Activated T-helper 17 cell treated with anti-CD3 and anti-CD28 coated beads, Interleukin-2, amount 50 U/mL, for 72 hours (primary cell): Measurements from ENCODE around the gene ABHD4. TPM values are rescaled to one million over a fixed set of nuclear protein-coding genes. Genes with fewer than 3 reads are reported as not detected.
"Not testable (repeated sequence)": the region's sequence is repeated elsewhere in the genome, so short reads cannot be mapped to it uniquely, and the experiment has no call there.

ENCODE experiments used
- ATAC-seq: fragments of 150-1000 bp; cut with Tn5 transposase; replicated peaks from 2 replicates; pipeline ENCODE4 v1.10.0; 2021; ENCODE audit warnings: mild to moderate bottlenecking, moderate library complexity
- H3K27ac Mint-ChIP-seq: one replicate; pipeline ENCODE4 v1.8.0; 2022; ENCODE audit warnings: mixed read lengths
- H3K27me3 Mint-ChIP-seq: one replicate; pipeline ENCODE4 v1.8.0; 2022; ENCODE audit warnings: mixed read lengths
- H3K36me3 Mint-ChIP-seq: one replicate; pipeline ENCODE4 v1.8.0; 2022; ENCODE audit warnings: low read depth, mild to moderate bottlenecking, mixed read lengths
- H3K4me1 Mint-ChIP-seq: one replicate; pipeline ENCODE4 v1.8.0; 2022; ENCODE audit warnings: mixed read lengths
- H3K4me3 Mint-ChIP-seq: one replicate; pipeline ENCODE4 v1.8.0; 2022; ENCODE audit warnings: mild to moderate bottlenecking, mixed read lengths
- H3K9me3 Mint-ChIP-seq: one replicate; pipeline ENCODE4 v1.8.0; 2022; ENCODE audit warnings: mixed read lengths
- total RNA-seq, 2 donors: library from RNA; stranded (reverse); gene quantifications; one replicate each; pipeline ENCODE4 v1.2.3, GENCODE V29; 2022

ABHD4 gene
- total RNA-seq, 2 donors from 2014 or later = 11.2 to 31.0 TPM

DNA sequence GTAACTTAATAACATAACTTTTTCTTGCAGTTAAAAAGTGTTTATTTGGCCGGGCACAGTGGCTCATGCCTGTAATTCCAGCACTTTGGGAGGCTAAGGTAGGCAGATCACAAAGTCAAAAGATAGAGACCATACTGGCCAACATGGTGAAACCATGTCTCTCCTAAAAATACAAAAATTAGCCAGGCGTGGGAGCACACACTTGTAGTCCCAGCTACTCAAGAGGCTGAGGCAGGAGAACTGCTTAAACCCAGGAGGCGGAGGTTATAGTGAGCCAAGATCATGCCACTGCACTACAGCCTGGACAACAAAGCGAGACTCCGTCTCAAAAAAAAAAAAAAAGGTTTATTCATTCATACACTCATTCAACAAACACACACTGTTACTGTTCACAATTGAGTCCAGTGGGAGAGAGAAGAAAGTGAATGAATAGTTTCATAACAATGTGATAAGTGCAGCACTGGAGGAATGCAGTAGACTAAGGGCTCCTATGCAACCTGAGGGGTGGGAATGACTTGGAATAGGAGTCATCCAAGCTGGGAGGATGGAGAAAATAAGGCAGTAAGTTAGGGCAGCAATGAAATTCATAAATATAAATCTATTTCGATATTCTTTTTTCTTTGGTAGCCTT is 28.9 kb upstream of the ABHD4 start:
- peak overlapping the region; percentile 99 for H3K27ac Mint-ChIP-seq
- H3K27me3 Mint-ChIP-seq = no peaks in the 10 kb centered on the region
- peaks cover 99% of the 10 kb centered on the region for H3K36me3 Mint-ChIP-seq
- H3K4me1 Mint-ChIP-seq = peaks cover 44% of the 10 kb centered on the region
- H3K9me3 Mint-ChIP-seq = no peaks in the 10 kb centered on the region
- peak overlapping the region; percentile 88 for H3K4me3 Mint-ChIP-seq
- ATAC-seq = no peak

DNA sequence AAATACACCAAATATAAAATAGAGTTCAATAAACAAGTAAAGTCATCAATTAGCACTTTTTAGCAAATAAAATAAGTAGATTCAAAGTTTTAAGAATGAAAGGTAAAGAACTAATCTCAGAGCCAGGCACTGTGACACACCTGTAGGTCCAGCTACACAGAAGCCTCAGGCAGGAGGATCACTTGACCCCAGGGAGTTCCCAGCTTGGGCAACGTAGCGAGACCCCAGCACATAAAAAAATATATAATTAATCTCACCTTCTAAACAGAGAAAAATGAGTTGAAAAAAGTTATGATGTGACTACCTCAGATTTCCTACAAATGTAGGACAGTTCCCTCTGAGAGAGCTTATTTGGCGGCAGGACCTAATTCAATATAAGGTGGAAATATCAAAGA is 28.4 kb upstream of the ABHD4 start:
- no peaks in the 10 kb centered on the region for H3K27me3 Mint-ChIP-seq
- peak overlapping the region; percentile 88 for H3K4me3 Mint-ChIP-seq
- no peak for ATAC-seq
- peak overlapping the region; percentile 99 for H3K27ac Mint-ChIP-seq
- H3K9me3 Mint-ChIP-seq = no peaks in the 10 kb centered on the region
- H3K4me1 Mint-ChIP-seq = peaks cover 39% of the 10 kb centered on the region
- H3K36me3 Mint-ChIP-seq = peaks cover 99% of the 10 kb centered on the region

DNA sequence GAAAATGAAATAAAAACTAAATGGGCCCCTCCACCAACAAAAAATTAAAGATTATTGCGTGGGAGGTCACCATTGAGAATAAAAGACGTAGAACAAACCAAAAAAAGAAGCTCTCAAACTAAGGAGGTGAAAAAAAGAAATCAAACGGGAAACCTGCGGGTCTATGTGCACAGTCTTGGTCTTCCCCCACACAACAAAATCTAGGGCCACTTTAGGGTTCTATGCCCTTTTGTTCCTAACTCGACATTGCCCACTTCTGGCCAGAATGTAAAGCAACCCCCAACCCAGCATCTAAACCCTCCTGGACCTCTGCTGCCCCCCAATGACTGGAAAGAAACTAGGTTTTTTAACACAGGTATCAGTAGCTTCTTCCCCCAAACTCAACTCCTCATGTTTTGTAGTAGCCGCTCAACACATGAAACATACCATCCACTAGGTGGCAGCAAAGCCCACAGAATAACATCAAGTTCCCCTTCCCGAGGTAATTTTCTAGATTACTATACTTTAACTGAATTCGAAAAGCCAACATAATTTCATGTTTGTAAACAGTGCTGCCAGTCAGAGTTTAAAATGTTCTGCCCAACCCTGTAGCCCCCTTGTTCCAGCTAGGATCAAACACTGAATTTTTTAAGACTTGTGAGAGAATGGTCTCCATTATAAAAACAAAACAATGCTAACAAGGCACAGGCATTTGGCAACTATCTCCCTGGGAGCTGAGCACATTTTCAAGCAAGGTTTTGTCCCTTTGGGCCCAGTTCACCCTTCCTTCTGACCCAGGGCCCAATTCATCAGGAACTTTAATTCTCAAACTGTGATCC is 27.8 kb upstream of the ABHD4 start:
- Mint-ChIP-seq H3K36me3 (peaks cover 99% of the 10 kb centered on the region), H3K27ac (peak overlapping the region; percentile 99), H3K27me3 (no peaks in the 10 kb centered on the region), H3K4me1 (peaks cover 33% of the 10 kb centered on the region), H3K9me3 (no peaks in the 10 kb centered on the region), H3K4me3 (peak overlapping the region; percentile 88)
- ATAC-seq = peak; percentile 71

DNA sequence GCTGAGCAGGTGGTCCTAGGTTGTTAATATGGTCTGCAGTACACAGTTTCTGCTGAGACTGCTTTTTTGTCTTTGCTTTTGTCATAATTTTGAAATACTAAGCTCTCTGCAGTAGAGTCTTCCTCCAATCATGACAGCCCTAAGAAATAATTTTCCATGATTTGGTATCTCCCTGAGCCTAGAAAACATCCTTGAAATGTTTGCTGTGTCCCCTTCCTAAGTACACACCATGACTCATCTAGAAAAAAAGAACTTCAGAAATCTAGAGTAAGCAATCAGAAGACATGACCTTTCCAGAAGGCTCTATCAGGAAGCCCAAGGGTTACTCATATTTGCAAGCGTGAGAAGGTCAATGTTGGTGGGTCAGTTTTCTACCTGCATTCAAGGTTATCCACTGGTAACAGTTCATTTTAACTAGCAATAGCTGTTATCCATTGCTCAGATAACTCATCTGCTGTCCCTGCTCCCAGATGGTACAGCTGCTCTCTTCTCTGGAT is 25.5 kb upstream of the ABHD4 start:
- H3K36me3 Mint-ChIP-seq = peaks cover 99% of the 10 kb centered on the region
- H3K27me3 Mint-ChIP-seq = no peaks in the 10 kb centered on the region
- ATAC-seq = no peak
- H3K4me3 Mint-ChIP-seq = peak overlapping the region; percentile 4
- peak overlapping the region; percentile 51 for H3K27ac Mint-ChIP-seq
- H3K4me1 Mint-ChIP-seq = peaks cover 29% of the 10 kb centered on the region
- no peaks in the 10 kb centered on the region for H3K9me3 Mint-ChIP-seq

DNA sequence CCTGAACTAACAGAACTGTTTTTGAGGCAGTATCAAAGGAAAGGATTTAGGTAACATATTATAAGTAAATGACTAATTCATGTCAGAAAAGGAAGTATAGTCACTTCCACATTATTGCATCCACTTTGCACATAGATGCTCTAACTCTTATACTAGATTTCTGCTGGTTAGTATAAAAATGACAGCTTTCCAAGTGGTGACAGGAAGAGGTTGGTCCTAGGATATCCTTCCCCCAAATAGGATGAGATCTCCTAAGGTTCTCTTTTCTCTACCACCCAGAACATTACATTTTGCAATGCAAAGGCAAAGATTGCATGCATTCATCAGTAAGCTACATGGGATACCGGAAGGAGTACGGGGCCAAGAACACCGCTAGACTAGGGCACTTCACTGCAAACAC is 24.3 kb upstream of the ABHD4 start:
- Mint-ChIP-seq H3K27ac (no peak overlapping the region), H3K9me3 (no peaks in the 10 kb centered on the region), H3K36me3 (peaks cover 100% of the 10 kb centered on the region), H3K4me1 (peaks cover 27% of the 10 kb centered on the region), H3K27me3 (no peaks in the 10 kb centered on the region), H3K4me3 (no peak overlapping the region)
- ATAC-seq = no peak

DNA sequence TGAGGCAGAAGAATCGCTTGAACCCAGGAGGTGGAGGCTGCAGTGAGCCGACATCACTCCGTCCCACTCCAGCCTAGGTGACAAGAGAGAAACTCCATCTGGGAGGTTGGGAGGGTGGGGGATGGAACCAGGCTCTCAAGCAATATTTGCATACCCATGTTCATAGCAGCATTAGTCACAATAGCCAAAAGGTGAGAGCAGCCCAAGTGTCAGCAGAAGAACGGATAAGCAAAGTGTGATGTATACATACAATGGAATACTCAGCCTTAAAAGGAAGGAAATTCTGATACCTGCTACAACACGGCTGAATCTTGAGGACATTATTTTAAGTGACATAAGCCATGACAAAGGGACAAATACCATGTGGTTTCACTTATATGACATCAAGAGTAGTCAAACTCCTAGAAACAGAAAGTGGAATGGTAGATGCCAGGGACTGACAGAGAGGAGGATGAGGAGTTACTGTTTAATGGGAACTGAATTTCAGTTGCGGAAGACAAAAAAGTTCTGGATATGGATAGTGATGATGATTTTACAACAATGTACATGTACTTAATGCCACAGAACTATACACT is 20.7 kb upstream of the ABHD4 start:
- Mint-ChIP-seq H3K27me3 (no peaks in the 10 kb centered on the region), H3K27ac (no peak overlapping the region), H3K4me1 (peaks cover 35% of the 10 kb centered on the region), H3K9me3 (no peaks in the 10 kb centered on the region), H3K36me3 (peaks cover 98% of the 10 kb centered on the region), H3K4me3 (peak overlapping the region; percentile 53)
- ATAC-seq = peak; percentile 65

DNA sequence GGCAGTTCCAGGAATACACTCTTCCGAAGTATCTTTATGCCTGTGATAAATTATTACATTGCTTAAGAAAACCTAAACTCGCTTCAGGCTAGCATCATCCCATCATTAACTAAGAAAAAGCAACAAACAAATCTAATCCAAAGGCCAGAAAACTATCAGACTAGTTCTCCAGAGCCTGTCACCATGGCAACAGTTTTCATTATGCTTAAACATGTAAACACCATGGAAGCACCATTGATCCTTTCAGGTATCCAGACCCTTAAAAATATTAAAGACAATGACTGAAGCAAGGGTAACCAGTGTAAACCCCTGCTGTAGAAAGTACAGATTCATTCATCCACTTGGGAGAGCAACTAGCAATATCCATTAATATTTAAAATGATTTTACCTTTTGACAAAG is 18.9 kb upstream of the ABHD4 start:
- Mint-ChIP-seq H3K4me3 (peak overlapping the region; percentile 51), H3K9me3 (no peaks in the 10 kb centered on the region), H3K27me3 (no peaks in the 10 kb centered on the region), H3K27ac (peak overlapping the region; percentile 65), H3K36me3 (peaks cover 98% of the 10 kb centered on the region), H3K4me1 (peaks cover 47% of the 10 kb centered on the region)
- ATAC-seq = no peak

DNA sequence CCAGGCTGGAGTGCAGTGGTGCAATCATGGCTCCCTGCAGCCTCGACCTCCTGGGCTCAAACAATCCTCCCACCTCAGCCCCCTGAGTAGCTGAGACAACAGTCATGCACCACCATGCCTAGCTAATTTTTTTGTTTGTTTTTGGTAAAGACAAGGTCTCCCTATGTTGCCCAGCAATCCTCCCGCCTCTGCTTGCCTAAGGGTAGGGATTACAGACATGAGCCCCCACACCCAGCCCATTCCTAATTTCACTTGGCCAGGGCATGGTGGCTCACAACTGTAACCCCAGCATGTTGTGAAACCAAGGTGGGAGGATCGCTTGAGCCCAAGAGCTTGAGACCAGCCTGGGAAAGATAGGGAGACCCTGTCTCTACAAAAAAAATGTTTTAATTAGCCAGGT is 18.2 kb upstream of the ABHD4 start:
- no peak for ATAC-seq
- H3K4me1 Mint-ChIP-seq = peaks cover 53% of the 10 kb centered on the region
- peaks cover 98% of the 10 kb centered on the region for H3K36me3 Mint-ChIP-seq
- H3K4me3 Mint-ChIP-seq = no peak overlapping the region
- H3K27me3 Mint-ChIP-seq = no peaks in the 10 kb centered on the region
- H3K9me3 Mint-ChIP-seq = no peaks in the 10 kb centered on the region
- H3K27ac Mint-ChIP-seq = no peak overlapping the region

DNA sequence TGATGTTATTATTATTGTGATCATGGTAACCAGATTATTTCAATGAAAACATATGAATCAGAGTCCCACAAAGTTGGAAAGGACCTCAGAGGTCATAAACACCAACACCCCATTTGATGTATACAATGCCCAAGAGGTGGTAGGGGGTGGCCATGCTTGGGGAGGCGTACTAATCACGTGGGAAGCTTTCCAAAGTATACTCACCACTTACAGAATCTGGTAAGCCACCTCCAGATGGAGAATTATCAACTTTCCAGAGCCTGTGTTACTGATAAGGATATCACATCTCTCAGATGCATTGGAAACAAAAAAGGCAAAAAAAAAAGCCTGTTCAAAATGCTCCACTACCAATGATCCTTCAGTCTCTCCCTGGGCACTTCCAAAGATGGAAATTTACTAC is 17.5 kb upstream of the ABHD4 start:
- Mint-ChIP-seq H3K9me3 (no peaks in the 10 kb centered on the region), H3K4me1 (peaks cover 58% of the 10 kb centered on the region), H3K36me3 (peaks cover 98% of the 10 kb centered on the region), H3K27me3 (no peaks in the 10 kb centered on the region), H3K27ac (no peak overlapping the region), H3K4me3 (peak overlapping the region; percentile 4)
- no peak for ATAC-seq

DNA sequence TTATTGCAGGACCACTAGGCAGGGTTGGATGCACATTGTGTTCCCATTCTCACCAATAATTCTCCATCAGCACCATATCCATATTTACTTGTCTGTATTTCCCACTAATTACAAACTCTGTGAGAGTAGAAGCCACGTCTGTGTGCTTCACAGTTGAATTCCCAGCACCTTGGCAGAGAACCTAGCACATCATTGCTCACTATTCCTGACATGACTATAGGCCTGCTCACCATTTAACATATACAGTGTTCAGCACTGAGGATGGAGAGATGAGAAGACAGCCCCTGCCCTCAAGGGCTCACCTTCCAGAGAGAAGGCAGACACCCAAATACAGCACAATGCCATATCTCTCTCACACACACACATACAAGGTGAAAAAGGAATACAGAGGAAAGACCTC is 14.1 kb upstream of the ABHD4 start:
- no peaks in the 10 kb centered on the region for H3K9me3 Mint-ChIP-seq
- H3K4me3 Mint-ChIP-seq = peak overlapping the region; percentile 99
- peak overlapping the region; percentile 47 for H3K27ac Mint-ChIP-seq
- peaks cover 98% of the 10 kb centered on the region for H3K36me3 Mint-ChIP-seq
- peaks cover 55% of the 10 kb centered on the region for H3K4me1 Mint-ChIP-seq
- peak; percentile 34 for ATAC-seq
- no peaks in the 10 kb centered on the region for H3K27me3 Mint-ChIP-seq

DNA sequence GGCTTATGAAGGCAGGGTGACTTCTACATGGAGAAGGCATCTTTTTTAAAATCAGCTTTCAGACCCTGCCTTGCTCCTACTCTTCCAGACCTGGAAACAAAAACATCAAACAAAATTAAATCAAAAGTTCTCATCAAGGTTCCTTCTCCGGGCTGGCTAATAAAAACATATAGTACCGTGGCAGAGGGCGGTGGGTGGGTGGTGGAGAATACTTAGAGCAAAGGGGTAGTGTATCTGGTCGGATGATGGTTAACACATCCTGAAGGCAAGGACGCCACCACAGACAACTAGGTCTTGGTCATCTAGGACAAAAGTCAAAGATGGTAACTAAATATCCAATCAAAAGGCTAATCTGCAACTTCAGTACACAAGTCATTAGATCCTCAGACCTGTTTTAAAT is 10.9 kb upstream of the ABHD4 start:
- Mint-ChIP-seq H3K4me3 (peak overlapping the region; percentile 99), H3K9me3 (no peaks in the 10 kb centered on the region), H3K36me3 (peaks cover 73% of the 10 kb centered on the region), H3K4me1 (peaks cover 48% of the 10 kb centered on the region), H3K27me3 (no peaks in the 10 kb centered on the region), H3K27ac (peak overlapping the region; percentile 100)
- ATAC-seq = no peak

DNA sequence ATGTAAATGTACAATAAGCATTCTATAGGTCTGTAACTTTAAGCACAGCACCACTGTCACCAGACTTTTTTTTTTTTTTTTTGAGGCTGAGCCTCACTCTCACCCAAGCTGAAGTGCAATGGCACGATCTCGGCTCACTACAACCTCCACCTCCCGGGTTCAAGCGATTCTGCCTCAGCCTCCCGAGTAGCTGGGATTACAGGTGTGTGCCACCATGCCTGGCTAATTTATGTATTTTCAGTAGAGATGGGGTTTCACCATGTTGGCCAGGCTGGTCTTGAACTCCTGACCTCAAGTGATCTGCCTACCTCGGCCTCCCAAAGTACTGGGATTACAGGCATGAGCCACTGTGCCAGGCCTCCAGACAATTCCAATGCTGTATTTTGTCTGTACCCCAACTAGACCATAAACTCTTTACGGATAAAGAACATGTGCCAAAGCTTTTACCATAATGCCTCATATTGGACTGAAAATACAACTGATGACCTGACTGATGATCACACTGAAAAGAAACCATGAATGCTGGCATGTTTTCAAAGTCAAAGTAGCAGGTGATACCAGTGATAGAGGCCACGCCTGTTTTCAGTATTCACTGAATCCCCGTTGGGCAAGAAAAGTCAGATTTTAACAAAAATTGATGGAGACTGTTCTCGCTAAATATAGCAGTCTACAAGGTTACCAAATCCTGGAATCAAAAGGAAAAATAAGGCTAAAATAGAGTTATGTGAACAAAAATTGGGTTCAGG is 10.2 kb upstream of the ABHD4 start:
- ATAC-seq = peak; percentile 38
- H3K4me3 Mint-ChIP-seq = peak overlapping the region; percentile 99

DNA sequence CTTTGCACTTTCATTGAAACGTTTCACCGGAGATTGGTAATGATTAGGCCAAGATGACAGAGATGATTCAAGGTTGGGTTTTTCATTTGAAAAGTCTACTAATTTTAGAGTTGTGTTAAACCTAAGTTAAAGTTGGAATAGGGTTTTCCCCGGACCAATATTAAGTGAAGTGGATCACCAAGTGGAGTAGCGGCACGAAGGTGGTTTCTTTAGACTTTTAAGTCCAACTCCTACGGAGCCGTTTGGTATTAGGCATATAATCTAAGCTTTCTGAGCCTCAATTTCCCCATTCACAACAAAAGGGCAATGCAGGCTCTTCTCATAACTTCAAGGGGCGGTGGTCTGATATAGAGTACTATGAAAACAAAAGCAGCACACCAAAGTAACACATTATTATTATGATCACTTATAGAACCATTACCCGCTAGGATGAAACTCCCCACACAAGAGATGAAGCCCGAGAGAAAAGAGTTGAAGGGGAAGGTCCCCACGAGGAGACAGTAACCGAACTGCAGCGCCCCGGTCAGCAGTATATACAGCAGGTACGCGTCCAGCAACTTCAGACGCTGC is 9.5 kb upstream of the ABHD4 start:
- peak overlapping the region; percentile 99 for H3K4me3 Mint-ChIP-seq
- H3K36me3 Mint-ChIP-seq = peaks cover 60% of the 10 kb centered on the region
- H3K4me1 Mint-ChIP-seq = peaks cover 38% of the 10 kb centered on the region
- no peaks in the 10 kb centered on the region for H3K9me3 Mint-ChIP-seq
- peak overlapping the region; percentile 100 for H3K27ac Mint-ChIP-seq
- ATAC-seq = peak; percentile 59
- H3K27me3 Mint-ChIP-seq = no peaks in the 10 kb centered on the region

More for the DNA sequence above, 10.2 kb upstream of the ABHD4 start:
- H3K9me3 Mint-ChIP-seq, H3K27me3 Mint-ChIP-seq: not testable (repeated sequence)
- Mint-ChIP-seq H3K27ac (peak overlapping the region; percentile 100), H3K4me1 (peaks cover 46% of the 10 kb centered on the region), H3K36me3 (peaks cover 67% of the 10 kb centered on the region)
